SHP77 (cell line): Measurements from ENCODE around the gene SLC4A5.
A peak's percentile ranks its signal among the peaks of the same experiment; 100 is the strongest.
"Not testable (repeated sequence)": the region's sequence is repeated elsewhere in the genome, so short reads cannot be mapped to it uniquely, and the experiment has no call there.

Source experiments
- DNase-seq, 2 experiments: peaks; one replicate each; lab custom pipeline; 2025; lab: John Stamatoyannopoulos, UW

The SLC4A5 gene

DNA sequence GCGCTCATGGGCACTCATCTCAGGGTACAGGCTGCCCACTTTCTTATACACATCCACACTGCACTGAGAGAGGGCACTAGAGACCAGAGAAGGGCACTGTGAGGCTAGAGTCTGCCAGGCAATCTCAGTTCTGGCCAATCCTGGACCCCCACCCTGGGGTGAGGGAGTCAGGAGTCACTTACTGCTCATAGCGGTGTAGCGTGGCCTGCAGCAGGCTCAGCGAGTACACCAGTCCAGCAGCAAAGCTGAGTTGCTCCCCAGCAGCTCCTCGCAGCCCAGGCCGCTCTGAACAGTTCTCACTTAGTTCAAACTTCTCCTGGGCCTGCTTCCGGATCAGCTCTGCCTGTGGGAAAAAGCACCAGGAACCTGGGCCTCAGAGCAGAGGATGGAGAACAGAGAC, 24.6 kb upstream of the SLC4A5 start:
- no peak for DNase-seq

DNA sequence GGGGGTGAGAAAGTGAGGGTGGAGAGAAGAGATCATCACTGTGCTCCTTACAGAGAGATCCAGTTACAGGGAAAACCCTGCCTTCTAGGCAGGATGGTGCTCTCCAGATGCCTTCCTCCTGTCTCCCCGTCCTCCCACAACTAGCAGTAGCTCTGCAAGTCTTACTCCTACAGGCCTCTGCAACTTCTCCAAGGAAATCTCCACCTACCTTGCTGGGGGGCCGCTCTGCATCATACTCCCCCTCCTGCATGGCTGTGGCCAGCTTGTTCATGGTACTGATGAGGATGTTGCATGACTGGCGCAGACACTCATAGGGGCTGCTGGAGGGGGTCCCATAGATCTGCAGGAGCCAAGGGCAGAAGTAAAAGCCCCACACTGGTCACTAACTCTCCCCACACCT, 22.8 kb upstream of the SLC4A5 start:
- no peak for DNase-seq

DNA sequence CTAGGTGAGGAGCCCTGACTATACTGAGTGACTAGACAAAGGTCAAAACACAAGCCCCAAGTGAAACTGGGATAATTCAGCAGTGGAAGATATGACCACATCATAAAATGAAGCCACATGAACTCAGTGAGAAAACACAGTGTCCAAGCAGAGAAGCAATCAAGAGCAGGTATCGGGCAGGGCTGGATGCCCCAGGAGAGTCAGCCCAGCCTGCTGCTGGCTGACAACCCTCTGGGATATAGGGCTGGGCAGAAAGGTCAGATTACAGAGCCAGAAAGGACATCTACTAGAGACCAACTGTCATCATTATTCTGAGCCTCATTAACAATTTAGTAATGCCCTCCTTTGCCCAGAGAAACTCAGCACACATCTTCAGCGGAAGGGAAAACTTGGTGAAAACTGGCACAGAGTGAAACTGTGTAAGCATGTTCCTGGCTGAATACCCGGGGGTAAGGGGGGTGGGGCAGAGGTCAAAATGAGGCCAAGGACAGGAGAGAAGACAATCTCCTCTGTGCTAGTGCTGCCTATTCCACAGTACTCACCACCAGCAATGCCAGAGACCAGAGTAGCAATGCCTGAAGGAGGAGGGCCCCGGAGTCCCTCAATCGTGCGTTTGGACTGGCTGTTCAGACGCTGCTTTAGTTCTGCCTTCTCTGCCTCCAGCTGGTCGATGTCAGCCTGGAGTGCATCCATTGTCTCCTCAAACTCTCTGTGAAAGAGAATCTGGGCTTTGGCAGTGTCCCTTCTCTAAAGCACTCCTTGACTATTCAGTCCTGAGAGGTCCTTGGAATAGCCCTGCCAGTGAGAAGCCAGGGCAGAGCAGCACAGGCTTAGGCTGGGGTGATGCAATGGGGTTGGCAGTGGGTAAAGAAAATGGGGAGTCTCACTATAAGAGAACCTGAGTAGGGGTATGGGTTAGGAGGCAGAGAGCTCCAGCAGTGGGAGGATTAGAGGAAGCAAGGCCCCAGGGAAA, 21.6 kb upstream of the SLC4A5 start:
- no peak for DNase-seq

DNA sequence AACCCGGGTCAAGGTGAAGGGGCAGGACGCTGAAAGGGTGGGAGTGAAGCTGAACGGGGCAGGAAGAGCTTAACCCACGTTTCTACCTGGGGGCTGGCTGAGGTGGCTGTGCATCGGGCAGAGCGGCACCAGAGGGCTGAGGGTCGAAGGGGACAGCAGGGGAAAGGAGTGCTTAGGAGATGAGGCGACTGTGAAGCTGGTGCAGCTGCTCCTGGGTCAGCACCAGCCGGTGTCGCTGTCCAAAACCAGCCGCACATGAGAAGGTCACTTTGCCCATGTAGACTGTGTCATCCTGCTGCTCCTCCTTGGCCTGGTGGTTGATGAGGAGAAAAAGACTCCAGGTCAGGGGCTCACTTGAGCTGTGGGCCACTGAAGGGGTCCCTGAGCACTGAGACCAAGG, 18.1 kb upstream of the SLC4A5 start:
- no peak for DNase-seq

DNA sequence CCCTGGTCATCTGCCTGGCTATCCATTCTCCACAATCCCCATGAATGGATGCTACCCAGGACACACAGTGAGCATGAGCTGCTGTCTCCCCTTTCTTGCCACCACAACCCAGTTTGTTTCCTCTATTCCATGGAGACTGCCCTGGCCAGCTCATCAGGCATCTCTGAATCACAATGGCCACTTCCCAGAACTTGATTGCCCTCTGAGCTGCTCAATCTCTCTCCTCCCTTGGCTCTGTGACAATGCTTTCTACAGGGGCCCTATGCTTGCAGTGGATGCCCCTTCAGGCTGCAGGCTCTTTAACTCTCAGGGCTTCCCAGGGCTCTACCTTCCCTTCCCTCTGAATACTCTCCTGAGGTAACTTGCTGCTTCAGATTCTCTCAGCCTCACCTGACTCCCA, 14.4 kb upstream of the SLC4A5 start:
- DNase-seq = no peak

DNA sequence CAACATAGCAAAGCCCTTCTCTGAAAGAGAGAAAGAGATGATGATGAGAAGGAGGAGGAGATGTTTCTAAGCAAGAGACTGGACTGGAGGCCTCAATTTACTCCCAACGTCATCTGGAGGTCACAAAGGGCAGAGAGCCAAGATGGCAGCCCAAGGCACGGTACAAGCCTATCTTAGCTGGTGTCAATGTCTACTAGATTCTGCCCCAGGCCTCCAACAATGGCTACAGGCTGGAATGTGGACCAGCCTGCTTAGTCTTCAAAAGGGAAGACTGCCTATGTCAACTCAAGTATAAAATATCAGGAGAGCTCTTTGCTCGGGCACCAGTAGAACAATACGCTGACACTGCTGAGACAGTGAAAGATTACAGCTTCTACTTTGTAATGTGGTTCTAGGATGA, 6.7 kb upstream of the SLC4A5 start:
- no peak for DNase-seq

DNA sequence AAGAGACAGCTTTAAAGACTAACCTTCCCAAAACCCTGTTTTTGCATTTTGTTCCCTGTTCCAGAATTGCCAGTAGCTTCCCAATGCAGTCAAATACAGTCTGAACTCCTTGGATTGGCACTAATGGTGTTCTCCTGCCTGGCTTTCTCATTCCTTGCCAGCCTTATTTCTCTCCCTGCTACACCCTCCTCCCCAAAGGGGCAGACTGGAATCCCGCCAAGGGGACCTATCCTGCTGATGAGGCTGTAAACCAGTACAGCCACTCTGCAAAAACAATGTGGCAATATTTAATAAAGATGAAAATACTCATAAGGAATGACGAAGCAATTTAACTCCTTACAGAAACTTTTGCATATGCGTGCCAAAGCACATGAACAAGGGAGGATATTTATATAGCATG, 4.5 kb upstream of the SLC4A5 start:
- DNase-seq = no peak

DNA sequence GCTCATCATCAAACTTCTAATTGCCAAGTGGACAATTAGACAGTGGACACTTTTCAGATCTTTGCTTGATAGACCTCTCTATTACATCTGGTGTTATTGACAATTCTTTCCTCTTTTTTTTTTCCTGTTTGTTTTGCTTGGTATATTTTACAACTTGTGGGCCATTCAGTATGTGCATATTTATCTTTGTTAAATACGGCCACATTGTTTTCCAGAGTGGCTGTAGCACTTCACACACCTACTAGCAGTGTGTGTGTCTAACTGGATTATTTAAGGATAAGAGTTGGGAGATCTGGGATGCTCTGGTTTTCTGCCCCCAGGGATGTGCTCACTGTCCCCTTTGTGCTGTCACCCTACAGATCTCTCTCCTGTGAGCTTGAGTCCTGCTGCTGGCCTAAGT, 4.1 kb upstream of the SLC4A5 start:
- no peak for DNase-seq

DNA sequence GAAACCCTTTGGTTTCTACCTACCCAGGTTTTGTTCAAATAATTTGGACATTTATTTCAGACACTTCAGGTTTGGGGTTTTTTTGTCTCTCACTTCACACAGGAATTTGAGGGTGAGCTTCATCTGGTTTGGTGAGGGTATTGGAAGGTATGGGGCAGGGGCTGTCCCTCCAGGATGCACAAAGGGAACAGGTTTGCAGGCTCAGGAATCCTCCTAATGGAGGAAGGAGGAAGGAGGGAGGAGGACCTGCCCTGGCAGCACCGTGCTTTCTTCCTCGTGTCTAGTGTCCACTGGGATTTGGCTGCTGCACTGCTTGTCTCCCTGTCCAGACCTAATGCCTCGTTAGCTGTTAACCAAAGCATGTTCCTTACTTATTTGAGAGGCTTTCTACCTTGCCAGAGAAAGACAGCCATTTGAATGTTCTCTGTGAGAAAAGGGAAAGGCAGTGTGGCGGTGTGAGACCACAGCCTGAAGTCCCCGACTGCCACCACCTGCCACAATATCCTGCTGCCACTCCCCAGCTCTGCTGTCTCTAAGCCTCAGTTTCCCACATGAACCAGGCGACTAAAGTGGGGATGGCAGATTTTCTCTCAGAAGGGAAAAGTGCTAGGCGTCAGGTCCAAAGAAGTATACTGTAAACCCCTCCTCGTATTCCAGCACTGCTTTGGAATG, 2.2 kb upstream of the SLC4A5 start:
- no peak for DNase-seq

DNA sequence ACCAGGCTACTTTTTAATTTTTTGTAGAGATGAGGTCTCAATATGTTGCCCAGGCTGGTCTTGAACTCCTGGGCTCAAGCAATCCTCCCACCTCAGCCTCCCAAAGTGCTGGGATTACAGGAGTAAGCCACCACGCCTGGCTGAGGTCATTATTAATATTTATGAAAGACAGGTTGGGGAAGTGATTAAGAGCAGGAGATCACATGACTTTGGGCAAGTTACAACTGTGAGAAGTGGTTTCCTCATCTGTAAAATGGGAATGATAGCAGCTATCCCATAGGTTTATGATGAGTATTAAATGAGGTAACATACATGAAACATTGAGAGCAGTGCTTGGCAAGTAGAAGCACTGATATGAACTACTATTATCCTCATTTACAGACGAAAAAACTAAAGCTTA, 7.0 kb downstream of the SLC4A5 start:
- DNase-seq = not testable (repeated sequence)

DNA sequence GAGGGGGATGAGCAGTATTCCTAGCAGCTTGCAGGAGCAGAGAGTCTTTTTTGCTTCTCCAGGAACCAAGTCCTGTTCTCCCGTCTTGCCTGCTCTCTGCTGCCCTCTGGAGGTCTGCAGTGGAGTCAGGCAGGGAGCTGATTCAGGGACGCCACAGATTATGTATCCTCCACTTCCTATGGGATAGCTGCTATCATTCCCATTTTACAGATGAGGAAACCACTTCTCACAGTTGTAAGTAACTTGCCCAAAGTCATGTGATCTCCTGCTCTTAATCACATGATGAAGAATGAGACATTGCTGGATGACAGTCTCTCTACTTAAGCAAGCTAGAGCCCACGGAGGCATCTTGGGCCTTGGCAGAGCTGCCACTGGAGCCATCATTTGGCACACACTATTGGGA, 8.3 kb downstream of the SLC4A5 start:
- DNase-seq = peak; percentile 51 to 72

DNA sequence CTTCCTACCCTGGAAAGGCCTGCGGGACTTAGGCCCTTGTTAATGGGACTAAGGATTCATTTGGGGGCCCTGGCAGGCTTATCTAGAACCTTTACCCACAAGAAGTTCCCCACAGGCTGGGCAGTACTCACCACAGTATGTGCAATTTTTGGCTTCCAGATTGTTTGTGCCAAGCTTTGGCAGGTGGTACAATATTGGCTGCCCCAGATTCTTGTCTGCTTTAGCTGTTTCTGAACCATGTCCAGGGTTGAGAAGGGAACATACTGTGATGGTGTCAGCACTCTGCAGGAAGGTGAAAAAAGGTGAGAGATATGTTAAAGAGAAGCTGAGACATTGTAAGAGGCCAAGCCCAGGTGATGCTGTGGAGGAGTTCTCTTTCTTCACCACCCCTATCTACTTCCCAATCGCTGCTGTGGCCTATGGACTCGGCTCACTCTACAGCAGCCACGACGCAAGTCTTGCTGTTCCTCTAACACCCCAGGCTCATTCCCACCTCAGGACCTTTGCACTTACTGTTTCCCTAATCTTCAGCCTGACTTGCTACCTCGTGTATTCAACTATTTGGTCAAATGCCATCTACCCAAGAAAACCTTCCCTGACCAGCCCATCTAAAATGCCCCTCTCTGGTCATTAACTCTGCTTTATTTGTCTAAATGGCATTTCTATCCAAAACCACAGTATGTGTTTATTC, 9.2 kb downstream of the SLC4A5 start:
- no peak for DNase-seq

DNA sequence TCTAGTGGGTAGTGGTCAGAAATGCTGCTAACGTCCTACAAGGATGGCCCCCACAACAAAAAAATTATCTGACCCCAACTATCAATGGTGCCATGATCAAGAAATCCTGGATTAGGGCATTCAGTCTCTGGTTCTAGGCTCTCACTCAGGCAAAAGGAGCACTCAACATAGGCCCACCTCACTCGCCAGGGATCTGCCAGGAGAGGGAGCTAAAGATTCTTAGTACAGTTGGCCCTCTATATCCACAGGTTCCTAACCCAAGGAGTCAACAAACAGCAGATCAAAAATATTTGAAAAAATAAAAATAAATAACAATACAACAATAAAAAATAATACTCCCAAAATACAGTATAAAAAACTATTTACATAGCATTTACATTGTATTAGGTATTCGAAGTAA, 10.0 kb downstream of the SLC4A5 start:
- DNase-seq = peak; percentile 32 to 42

DNA sequence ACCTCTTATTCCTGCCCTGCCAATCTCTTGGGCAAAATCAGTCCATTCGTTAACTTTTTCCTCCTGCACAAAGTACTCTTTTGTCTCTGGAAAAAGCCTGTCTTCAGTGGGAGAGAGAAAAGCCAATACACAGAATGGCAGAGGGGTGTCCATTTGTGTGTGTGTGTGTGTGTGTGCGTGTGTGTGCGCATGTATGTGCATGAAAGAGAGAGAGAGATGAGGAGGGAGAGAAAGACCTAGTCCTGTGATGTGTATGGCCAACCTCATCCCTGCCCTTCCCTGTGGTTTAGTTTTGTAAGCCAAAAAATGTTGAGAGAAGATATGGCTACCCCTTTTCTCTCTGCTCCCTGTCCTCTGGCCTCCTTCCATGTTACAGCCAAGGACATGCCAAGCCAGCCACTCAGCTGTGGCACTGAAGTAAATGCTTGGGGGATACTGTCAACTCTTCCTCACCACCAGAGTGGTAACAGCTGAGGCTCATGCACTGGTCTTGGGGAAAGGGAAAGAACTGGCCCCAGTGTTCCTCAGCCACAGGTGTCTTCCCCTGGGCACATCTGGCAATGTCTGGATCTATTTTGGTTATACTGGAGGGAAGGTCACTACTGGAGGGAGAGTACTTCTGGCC, 10.6 kb downstream of the SLC4A5 start:
- DNase-seq = no peak

DNA sequence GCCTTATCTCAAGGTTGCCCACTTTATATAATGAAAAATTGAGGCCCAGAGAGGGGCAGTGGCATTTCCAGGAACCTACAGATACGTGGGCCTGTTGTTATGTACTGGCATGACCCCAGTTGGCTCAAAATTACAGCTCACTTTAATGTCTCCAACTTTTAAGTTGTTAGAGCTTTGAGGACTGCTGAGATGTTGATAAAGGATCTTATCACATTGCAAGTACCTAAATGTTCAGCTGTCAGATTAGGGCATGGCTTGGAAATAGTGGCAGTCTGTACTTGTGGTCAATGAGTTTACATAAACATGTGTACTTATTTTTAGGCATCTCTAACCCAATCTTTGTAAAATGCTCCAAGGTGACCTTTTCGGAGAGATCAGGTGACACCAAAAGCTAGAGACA, 14.6 kb downstream of the SLC4A5 start:
- no peak for DNase-seq

DNA sequence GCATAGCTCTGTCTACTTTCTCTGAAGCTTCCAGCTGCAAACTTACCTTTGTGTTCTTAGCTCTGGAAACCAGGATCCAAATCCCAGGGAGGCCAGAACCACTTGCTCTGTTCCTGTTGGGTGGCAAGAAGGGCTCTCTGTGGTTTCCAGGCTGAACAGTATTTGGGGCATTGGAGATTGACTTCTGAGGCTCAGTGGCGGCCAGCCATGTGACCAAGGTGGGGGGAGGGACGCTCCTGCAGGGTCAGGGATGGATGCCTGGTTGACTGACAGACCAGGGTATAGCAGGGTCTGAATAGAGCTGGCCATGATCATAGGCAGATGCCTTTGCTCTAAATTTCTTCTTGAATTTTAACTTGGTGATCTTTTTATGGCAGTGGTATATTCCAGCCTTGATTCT, 15.1 kb downstream of the SLC4A5 start:
- DNase-seq = no peak

DNA sequence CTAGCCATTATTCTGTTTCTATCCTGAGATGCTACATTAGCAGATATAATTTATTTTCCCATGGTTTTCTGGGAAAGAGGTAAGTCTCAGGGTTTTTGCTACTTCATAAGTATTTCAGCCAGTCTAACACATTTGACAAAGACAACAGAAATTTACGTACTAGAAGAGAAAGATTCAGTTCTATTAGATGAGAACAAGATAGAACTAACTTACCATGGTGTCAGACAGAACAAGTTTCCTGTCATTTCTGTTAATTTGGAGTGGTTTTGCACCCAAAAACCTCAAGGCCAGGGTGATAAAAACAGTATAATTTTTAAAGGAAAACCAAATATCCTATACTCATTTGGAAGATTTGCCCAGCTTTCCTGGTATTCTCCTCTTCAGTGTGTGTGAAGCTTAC, 15.6 kb downstream of the SLC4A5 start:
- DNase-seq = no peak

DNA sequence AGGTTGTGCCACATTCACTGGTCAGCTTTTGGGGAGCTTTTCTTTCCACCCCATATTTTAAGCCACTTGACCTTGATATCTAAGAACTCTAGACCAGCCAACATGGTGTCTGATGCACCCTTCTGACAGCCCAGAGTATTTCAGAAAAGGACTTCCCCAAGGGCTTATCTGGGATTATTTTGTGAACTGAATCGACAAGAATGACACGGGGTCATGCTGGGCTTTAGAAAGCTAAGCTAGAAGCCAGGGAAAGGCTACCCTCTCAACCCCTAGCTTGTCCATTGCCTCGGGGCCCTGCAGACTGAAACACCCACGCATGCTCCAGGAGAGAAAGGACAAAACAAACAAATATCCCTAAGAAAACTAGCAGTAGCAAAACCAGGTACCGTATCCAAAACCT, 16.0 kb downstream of the SLC4A5 start:
- DNase-seq = no peak

DNA sequence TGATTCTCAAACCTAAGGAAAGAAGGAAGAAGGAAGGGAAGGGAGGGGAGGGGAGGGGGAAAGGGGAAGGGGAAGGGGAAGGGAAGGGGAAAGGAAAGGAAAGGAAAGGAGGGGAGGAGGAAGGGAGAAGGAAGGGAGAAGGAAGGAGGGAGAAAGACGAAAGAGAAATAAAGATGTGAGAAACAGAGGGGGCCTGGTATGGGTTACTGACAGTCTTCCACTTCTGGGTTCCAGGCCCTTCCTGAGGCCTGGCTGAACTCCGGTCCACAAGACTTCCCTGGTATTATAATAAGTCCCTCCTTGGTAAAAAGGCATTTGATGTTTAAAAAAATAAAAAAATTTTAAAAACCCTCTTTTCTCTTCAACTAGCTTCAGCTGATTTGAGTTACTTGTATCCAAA, 17.4 kb downstream of the SLC4A5 start:
- DNase-seq = no peak

DNA sequence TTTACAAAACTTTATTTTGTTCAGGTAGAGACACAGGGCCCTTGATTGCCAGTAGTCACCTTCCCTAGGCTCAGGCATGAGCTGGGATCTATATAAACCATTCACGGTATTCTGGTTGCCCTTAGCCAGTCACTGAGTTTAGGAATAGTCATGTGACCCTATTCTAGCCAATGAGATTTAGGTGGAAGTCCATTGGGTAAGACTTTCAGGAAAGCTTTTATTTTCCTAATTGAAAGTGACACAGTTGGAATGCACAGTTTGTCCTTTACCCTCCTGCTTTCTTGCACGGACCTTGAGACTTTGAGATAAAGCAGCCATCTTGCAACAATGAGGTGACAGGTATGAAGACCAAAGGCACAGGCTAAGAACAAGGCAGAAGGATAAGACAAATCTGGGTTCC, 21.5 kb downstream of the SLC4A5 start:
- DNase-seq = no peak

DNA sequence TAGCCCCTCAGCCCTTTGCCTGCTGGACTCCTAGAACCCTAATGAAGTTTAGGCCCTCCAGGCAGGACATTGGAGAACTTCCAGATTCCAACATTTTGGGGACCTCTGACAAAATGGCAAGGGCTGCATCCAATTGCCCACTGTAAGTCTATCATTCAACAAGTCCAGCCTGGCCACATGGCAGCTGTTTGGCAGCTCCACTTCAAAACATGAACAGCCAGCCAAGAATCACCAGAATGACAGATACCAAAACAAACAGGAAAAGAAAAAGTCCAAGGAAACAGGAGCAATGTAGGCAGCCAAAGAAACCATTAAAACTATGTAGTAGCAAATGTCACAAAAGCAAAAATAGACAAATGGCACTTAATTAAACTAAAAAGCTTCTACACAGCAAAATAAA, 25.5 kb downstream of the SLC4A5 start:
- no peak for DNase-seq

DNA sequence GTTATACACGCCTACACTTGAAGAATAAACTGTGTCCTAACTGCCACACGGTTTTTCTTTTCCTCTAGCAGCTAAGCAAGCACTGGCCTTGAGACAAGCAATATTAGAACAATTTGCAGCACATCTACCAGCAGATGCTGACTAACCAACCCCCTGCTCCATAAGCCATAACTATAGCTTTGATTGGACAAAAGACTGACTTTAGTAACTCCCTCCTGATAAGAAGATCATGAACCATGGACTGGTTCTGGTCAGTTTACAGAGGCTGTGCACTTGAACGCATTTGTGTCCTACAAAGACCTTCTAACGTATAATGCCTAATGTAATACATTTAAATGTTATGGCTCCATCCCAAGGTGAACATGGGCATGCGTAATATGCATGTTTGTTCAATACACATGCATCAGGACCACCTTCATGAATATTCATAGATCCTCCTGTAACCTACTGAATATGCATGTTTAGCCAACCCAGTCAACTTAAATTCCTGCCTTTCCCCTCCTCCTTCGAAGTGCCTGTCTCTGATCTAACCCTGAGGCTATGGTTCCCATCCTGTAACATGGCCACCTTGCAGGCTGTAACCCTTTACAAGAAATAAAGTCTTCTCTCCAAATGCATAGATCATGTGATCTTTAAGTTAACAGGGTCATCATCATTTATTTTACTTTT, 26.5 kb downstream of the SLC4A5 start:
- no peak for DNase-seq
